ENCODE data around the gene ZNF662. TPM values are rescaled to one million over a fixed set of nuclear protein-coding genes. Genes with fewer than 3 reads are reported as not detected.

The ZNF662 gene
- total and polyA plus RNA-seq, 9 of the 15 experiments (the other 6 are each of a cell fraction or from before 2014, with no cell fraction given) = 0.07 to 0.55 (median 0.27) TPM

DNA sequence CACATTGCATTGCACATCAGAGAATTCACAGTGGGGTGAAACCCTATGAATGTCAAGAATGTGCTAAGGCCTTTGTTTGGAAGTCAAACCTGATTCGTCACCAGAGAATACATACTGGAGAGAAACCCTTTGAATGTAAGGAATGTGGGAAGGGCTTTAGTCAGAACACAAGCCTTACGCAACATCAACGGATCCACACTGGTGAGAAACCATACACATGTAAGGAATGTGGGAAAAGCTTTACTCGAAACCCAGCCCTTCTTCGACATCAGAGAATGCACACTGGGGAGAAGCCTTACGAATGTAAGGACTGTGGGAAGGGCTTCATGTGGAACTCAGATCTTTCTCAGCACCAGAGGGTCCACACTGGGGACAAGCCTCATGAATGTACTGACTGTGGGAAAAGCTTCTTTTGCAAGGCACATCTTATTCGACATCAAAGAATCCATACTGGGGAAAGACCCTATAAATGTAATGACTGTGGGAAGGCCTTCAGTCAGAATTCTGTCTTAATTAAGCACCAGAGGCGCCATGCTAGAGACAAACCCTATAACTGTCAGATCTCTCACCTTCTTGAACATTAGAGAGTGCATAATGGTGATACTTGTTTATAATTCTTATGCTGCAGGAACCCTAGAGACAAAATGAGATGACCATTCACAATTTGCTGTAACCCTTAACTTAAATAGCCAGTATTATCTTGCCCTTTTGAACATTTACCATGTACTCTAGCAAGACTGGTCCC is 9.0 kb downstream of the ZNF662 start (continued):
- TF ChIP-seq, protein P1, sequence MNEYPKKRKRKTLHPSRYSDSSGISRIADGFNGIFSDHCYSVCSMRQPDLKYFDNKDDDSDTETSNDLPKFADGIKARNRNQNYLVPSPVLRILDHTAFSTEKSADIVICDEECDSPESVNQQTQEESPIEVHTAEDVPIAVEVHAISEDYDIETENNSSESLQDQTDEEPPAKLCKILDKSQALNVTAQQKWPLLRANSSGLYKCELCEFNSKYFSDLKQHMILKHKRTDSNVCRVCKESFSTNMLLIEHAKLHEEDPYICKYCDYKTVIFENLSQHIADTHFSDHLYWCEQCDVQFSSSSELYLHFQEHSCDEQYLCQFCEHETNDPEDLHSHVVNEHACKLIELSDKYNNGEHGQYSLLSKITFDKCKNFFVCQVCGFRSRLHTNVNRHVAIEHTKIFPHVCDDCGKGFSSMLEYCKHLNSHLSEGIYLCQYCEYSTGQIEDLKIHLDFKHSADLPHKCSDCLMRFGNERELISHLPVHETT (CRISPR knock-in tag; conservative IDR thresholded peaks at IDR 0.05 in 1 of 2, IDR thresholded peaks at IDR 0.05 in 1 of 2) = no peak
- no peak for TF ChIP-seq ZNF507 (tag; conservative IDR thresholded peaks at IDR 0.05)
- TF ChIP-seq ZNF780A (CRISPR knock-in tag; IDR thresholded peaks at IDR 0.05) = no peak
- TF ChIP-seq, protein P2, sequence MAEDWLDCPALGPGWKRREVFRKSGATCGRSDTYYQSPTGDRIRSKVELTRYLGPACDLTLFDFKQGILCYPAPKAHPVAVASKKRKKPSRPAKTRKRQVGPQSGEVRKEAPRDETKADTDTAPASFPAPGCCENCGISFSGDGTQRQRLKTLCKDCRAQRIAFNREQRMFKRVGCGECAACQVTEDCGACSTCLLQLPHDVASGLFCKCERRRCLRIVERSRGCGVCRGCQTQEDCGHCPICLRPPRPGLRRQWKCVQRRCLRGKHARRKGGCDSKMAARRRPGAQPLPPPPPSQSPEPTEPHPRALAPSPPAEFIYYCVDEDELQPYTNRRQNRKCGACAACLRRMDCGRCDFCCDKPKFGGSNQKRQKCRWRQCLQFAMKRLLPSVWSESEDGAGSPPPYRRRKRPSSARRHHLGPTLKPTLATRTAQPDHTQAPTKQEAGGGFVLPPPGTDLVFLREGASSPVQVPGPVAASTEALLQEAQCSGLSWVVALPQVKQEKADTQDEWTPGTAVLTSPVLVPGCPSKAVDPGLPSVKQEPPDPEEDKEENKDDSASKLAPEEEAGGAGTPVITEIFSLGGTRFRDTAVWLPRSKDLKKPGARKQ (CRISPR knock-in tag; IDR thresholded peaks at IDR 0.05) = no peak
- TF ChIP-seq ZEB2 (IDR thresholded peaks at IDR 0.05) = 0 out of 2 replicates have a peak, but pooled peaks have one; percentile 44
- TF ChIP-seq NR2C2 (CRISPR knock-in tag; IDR thresholded peaks at IDR 0.05) = no peak
- no peak for TF ChIP-seq NR2C2 (tag; IDR thresholded peaks at IDR 0.05)
- TF ChIP-seq ZNF224 (CRISPR knock-in tag; IDR thresholded peaks at IDR 0.05) = no peak
- no peak for TF ChIP-seq MTA3 (IDR thresholded peaks at IDR 0.05; ENCODE audit: borderline replicate concordance)
- TF ChIP-seq TCF7L2 (IDR thresholded peaks at IDR 0.05; ENCODE audit: low read depth, low read length) = no peak
- TF ChIP-seq STAT5B (CRISPR knock-in tag; IDR thresholded peaks at IDR 0.05) = no peak
- peak; percentile 39; the same call in 1 of the 2 replicates for TF ChIP-seq TEAD4 (IDR thresholded peaks at IDR 0.05; ENCODE audit: low read length)
- TF ChIP-seq TEAD4 (CRISPR knock-in tag; IDR thresholded peaks at IDR 0.05; ENCODE audit: borderline replicate concordance) = no peak
- TF ChIP-seq TEAD2 (tag; IDR thresholded peaks at IDR 0.05) = peak; percentile 19; the same call in 1 of the 2 replicates
- TF ChIP-seq ZC3H8 (IDR thresholded peaks at IDR 0.05) = no peak
- peak in 1 of 2 experiments; percentile 93; a peak in 2 of 3 replicates for TF ChIP-seq CBX3 (IDR thresholded peaks at IDR 0.05; ENCODE audit: borderline replicate concordance in 1 of 2, low read length in 2 of 2)
- no peak for TF ChIP-seq FOXM1 (IDR thresholded peaks at IDR 0.05; ENCODE audit: low read depth)
- no peak for TF ChIP-seq FOXM1 (CRISPR knock-in tag; IDR thresholded peaks at IDR 0.05; ENCODE audit: low read depth)
- TF ChIP-seq, protein P3, sequence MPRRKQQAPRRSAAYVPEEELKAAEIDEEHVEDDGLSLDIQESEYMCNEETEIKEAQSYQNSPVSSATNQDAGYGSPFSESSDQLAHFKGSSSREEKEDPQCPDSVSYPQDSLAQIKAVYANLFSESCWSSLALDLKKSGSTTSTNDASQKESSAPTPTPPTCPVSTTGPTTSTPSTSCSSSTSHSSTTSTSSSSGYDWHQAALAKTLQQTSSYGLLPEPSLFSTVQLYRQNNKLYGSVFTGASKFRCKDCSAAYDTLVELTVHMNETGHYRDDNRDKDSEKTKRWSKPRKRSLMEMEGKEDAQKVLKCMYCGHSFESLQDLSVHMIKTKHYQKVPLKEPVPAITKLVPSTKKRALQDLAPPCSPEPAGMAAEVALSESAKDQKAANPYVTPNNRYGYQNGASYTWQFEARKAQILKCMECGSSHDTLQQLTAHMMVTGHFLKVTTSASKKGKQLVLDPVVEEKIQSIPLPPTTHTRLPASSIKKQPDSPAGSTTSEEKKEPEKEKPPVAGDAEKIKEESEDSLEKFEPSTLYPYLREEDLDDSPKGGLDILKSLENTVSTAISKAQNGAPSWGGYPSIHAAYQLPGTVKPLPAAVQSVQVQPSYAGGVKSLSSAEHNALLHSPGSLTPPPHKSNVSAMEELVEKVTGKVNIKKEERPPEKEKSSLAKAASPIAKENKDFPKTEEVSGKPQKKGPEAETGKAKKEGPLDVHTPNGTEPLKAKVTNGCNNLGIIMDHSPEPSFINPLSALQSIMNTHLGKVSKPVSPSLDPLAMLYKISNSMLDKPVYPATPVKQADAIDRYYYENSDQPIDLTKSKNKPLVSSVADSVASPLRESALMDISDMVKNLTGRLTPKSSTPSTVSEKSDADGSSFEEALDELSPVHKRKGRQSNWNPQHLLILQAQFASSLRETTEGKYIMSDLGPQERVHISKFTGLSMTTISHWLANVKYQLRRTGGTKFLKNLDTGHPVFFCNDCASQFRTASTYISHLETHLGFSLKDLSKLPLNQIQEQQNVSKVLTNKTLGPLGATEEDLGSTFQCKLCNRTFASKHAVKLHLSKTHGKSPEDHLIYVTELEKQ (CRISPR knock-in tag; IDR thresholded peaks at IDR 0.05) = no peak
- TF ChIP-seq POLR3G (IDR thresholded peaks at IDR 0.05; ENCODE audit: extremely low read depth, insufficient read length, insufficient replicate concordance) = no peak
- no peak for TF ChIP-seq ZNF561 (CRISPR knock-in tag; conservative IDR thresholded peaks at IDR 0.05)
- TF ChIP-seq PTRF (tag; IDR thresholded peaks at IDR 0.05) = no peak
- no peak for TF ChIP-seq FIP1L1 (IDR thresholded peaks at IDR 0.05; ENCODE audit: low read depth, low read length, poor library complexity, severe bottlenecking)

Data from K562 (cell line).